Measurements from ENCODE around the gene CHAD.

DNA sequence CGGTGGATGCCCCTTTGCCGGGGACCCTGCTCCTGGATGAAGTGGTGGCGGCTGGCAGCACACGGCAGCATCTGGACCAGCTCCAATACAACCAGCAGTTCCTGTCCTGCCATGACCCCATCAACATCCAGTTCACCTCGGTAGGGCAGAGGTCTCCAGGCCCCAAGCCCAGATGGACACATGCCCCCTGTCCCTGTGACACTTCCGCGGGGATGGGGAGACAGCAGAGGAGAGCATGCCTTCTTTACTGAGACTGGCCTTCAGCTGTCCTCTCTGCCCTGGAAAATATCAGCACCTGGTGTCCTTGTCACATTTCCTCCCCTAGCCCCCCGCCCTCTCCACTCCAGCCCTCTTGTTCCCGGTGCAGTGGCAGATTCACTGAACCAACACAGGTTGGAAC, 6.2 kb downstream of the CHAD start:
- TF ChIP-seq, protein P1, sequence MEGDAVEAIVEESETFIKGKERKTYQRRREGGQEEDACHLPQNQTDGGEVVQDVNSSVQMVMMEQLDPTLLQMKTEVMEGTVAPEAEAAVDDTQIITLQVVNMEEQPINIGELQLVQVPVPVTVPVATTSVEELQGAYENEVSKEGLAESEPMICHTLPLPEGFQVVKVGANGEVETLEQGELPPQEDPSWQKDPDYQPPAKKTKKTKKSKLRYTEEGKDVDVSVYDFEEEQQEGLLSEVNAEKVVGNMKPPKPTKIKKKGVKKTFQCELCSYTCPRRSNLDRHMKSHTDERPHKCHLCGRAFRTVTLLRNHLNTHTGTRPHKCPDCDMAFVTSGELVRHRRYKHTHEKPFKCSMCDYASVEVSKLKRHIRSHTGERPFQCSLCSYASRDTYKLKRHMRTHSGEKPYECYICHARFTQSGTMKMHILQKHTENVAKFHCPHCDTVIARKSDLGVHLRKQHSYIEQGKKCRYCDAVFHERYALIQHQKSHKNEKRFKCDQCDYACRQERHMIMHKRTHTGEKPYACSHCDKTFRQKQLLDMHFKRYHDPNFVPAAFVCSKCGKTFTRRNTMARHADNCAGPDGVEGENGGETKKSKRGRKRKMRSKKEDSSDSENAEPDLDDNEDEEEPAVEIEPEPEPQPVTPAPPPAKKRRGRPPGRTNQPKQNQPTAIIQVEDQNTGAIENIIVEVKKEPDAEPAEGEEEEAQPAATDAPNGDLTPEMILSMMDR (IDR thresholded peaks at IDR 0.05), result no peak
- no peak for TF ChIP-seq POLR2A (IDR thresholded peaks at IDR 0.05)

All from lower leg skin (tissue), 3 donors.